ENCODE measurements around the gene ZNF217. TPM values are rescaled to one million over a fixed set of nuclear protein-coding genes. Genes with fewer than 3 reads are reported as not detected.

Gene ZNF217
- total and polyA plus RNA-seq, 9 of the 15 experiments (the other 6 are each of a cell fraction or from before 2014, with no cell fraction given), result 3.0 to 41.8 (median 16.8) TPM

- TF ChIP-seq FOSL1 (tag; conservative IDR thresholded peaks at IDR 0.05), result no peak
- no peak for TF ChIP-seq RBM39 (optimal IDR thresholded peaks at IDR 0.05; ENCODE audit: low read depth, low read length)
- no peak for TF ChIP-seq ZNF12 (CRISPR knock-in tag; IDR thresholded peaks at IDR 0.05)
- no peak for TF ChIP-seq MAX (CRISPR knock-in tag; IDR thresholded peaks at IDR 0.05)
- no peak for TF ChIP-seq MTA3 (IDR thresholded peaks at IDR 0.05; ENCODE audit: borderline replicate concordance)
- TF ChIP-seq ZC3H8 (IDR thresholded peaks at IDR 0.05), result no peak
- no peak for TF ChIP-seq PYGO2 (tag; IDR thresholded peaks at IDR 0.05)
- no peak for TF ChIP-seq ZNF384 (IDR thresholded peaks at IDR 0.05; ENCODE audit: low read depth, low read length)
- no peak for TF ChIP-seq CREB5 (CRISPR knock-in tag; IDR thresholded peaks at IDR 0.05)
- no peak for TF ChIP-seq FUS (optimal IDR thresholded peaks at IDR 0.05; ENCODE audit: low read depth, low read length)
- no peak for TF ChIP-seq ZNF3 (CRISPR knock-in tag; IDR thresholded peaks at IDR 0.05)
- TF ChIP-seq SRF (CRISPR knock-in tag; IDR thresholded peaks at IDR 0.05), result no peak
- no peak for TF ChIP-seq HOXB6 (CRISPR knock-in tag; IDR thresholded peaks at IDR 0.05; ENCODE audit: borderline replicate concordance)
- TF ChIP-seq RUNX1 (IDR thresholded peaks at IDR 0.05; ENCODE audit: low read depth), result no peak
- no peak; the same call in 1 of the 2 replicates for TF ChIP-seq SMARCA4 (IDR thresholded peaks at IDR 0.05)
- 0 out of 2 replicates have a peak, but pooled peaks have one; percentile 58 for TF ChIP-seq ETV1 (tag; conservative IDR thresholded peaks at IDR 0.05; ENCODE audit: low read depth)
- TF ChIP-seq DIDO1 (tag; IDR thresholded peaks at IDR 0.05; ENCODE audit: low read depth), result no peak
- peak; percentile 65 for TF ChIP-seq SOX6 (IDR thresholded peaks at IDR 0.05)
- no peak for TF ChIP-seq BHLHE40 (IDR thresholded peaks at IDR 0.05; ENCODE audit: low read length)
- no peak for TF ChIP-seq NR2C1 (IDR thresholded peaks at IDR 0.05)
- no peak for TF ChIP-seq NR2C1 (tag; IDR thresholded peaks at IDR 0.05)
- no peak for TF ChIP-seq ZNF655 (CRISPR knock-in tag; IDR thresholded peaks at IDR 0.05)
- peak; percentile 12; the same call in 1 of the 2 replicates for TF ChIP-seq ZNF395 (CRISPR knock-in tag; IDR thresholded peaks at IDR 0.05)
- TF ChIP-seq FOXA3 (CRISPR knock-in tag; conservative IDR thresholded peaks at IDR 0.05 in 1 of 2, IDR thresholded peaks at IDR 0.05 in 1 of 2), result no peak
- peak; percentile 83 for TF ChIP-seq ATF4 (CRISPR knock-in tag; IDR thresholded peaks at IDR 0.05)
Measured at GRCh38 chr20:53579581-53580375, 13.9 kb downstream of the ZNF217 start (continued).
